Ishikawa (cell line): ENCODE results near the gene PON3.
A peak's percentile ranks its signal among the peaks of the same experiment; 100 is the strongest.

Experiments
- CEBPB ChIP-seq: IDR thresholded peaks from 2 replicates; pipeline ENCODE4 v1.6.1; 2012
- CREB1 ChIP-seq: IDR thresholded peaks from 2 replicates; pipeline ENCODE4 v1.6.1; 2012; ENCODE audit warnings: low read depth
- EGR1 ChIP-seq: IDR thresholded peaks from 2 replicates; pipeline ENCODE4 v1.6.1; 2012
- EP300 ChIP-seq: IDR thresholded peaks from 2 replicates; pipeline ENCODE4 v1.6.1; 2012; ENCODE audit warnings: borderline replicate concordance
- FOXM1 ChIP-seq: IDR thresholded peaks from 2 replicates; pipeline ENCODE4 v1.6.1; 2012; ENCODE audit warnings: low read depth, borderline replicate concordance
- MAX ChIP-seq: IDR thresholded peaks from 2 replicates; pipeline ENCODE4 v1.6.1; 2012
- NFIC ChIP-seq: IDR thresholded peaks from 2 replicates; pipeline ENCODE4 v1.6.1; 2012
- RAD21 ChIP-seq: IDR thresholded peaks from 2 replicates; pipeline ENCODE4 v1.6.1; 2012; ENCODE audit warnings: low read depth
- REST ChIP-seq: IDR thresholded peaks from 2 replicates; pipeline ENCODE4 v1.6.1; 2012; ENCODE audit warnings: low read depth, mild to moderate bottlenecking
- TAF1 ChIP-seq: IDR thresholded peaks from 2 replicates; pipeline ENCODE4 v1.6.1; 2012; ENCODE audit warnings: low read depth, mild to moderate bottlenecking
- TCF12 ChIP-seq: IDR thresholded peaks from 2 replicates; pipeline ENCODE4 v1.6.1; 2012; ENCODE audit warnings: low read depth
- TEAD4 ChIP-seq: IDR thresholded peaks from 2 replicates; pipeline ENCODE4 v1.6.1; 2012
- YY1 ChIP-seq: IDR thresholded peaks from 2 replicates; pipeline ENCODE4 v1.6.1; 2012; ENCODE audit warnings: low read depth
- ZBTB7A ChIP-seq: IDR thresholded peaks from 2 replicates; pipeline ENCODE4 v1.6.1; 2012; ENCODE audit warnings: low read depth
- TF ChIP-seq, protein P1 (sequence below): IDR thresholded peaks from 2 replicates; pipeline ENCODE4 v1.6.1; 2012

The PON3 gene

GRCh38 chr7:95365151-95365550 lies 31.0 kb downstream of the PON3 start:
- TF ChIP-seq NFIC: no peak
- no peak for TF ChIP-seq ZBTB7A
- no peak for TF ChIP-seq EGR1
- TF ChIP-seq, protein P1, sequence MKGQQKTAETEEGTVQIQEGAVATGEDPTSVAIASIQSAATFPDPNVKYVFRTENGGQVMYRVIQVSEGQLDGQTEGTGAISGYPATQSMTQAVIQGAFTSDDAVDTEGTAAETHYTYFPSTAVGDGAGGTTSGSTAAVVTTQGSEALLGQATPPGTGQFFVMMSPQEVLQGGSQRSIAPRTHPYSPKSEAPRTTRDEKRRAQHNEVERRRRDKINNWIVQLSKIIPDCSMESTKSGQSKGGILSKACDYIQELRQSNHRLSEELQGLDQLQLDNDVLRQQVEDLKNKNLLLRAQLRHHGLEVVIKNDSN: no peak
- no peak for TF ChIP-seq CREB1
- no peak for TF ChIP-seq REST
- TF ChIP-seq TEAD4: no peak
- no peak for TF ChIP-seq FOXM1
- no peak for TF ChIP-seq TAF1
- TF ChIP-seq RAD21: no peak
- TF ChIP-seq TCF12: no peak
- TF ChIP-seq MAX: no peak
- no peak for TF ChIP-seq YY1
- no peak for TF ChIP-seq CEBPB
- TF ChIP-seq EP300: no peak

DNA sequence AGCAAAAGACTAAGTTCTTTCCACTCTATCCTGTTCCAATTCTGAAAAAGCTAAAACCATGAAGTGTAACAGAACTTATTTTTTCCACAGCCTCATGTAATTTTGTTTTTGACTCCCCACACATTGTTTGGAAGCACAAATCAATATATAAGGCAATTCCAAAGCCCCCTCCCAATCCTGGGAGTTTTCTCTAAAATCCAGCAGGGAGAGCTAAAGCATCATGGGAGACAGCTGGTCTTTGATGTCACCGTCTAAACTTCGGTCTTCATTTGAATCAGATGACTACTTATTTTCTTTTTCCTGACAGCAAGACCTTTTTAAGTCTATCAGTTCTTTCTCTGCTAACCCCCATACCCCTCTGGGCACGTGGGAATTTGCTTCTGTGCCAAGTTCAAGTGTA lies 38.6 kb downstream of the PON3 start:
- TF ChIP-seq CREB1 (no peak), RAD21 (peak; percentile 43), TAF1 (no peak), NFIC (no peak), FOXM1 (no peak)

GRCh38 chr7:95342642-95343307 lies 53.4 kb downstream of the PON3 start:
- TF ChIP-seq TEAD4 (no peak), MAX (no peak), REST (no peak), RAD21 (no peak), EP300 (no peak), FOXM1 (no peak), TAF1 (no peak), YY1 (no peak), CEBPB (no peak), ZBTB7A (no peak), CREB1 (no peak), NFIC (no peak), TCF12 (no peak), EGR1 (no peak)
- TF ChIP-seq, protein P1: no peak

DNA sequence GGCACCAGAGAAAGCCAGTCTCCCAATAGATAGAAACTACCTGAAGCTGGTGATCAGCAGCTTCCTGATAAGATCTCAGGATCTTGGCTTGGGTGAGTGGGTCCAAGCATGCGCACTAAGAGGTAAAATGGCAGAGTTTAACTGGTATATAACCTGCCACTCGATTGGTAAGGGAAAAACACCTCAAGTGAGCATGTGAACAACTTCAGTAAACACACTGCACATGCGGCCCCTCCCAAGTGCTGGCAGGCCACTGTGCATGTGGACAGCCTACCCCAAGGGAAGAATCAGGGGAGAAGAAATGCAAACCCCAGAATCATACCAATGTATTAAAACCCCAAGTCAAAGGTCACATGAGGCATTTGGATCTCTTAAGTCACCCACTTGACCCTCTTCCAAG lies 54.1 kb downstream of the PON3 start:
- no peak for TF ChIP-seq EP300
- no peak for TF ChIP-seq TCF12
- no peak for TF ChIP-seq ZBTB7A
- no peak for TF ChIP-seq TEAD4
- no peak for TF ChIP-seq TAF1
- no peak for TF ChIP-seq YY1

DNA sequence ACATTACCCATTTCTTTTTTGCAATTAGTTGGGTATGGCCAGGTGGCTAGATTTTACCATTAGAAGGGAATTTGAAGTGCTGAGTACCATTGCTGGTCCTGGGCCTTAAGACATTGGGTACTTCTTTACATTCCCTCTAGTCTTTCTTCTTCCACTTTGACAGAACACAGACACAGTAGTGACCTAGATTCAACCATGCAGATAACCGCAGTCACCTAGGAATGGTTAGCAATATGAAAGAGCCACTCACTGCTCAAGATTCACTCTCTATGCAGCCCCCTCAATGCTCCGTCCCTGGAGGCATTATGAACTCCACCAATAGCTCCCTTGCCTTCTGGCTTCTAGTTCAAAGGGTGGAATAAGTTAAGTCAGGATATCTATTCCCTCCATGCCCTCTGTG lies 55.7 kb downstream of the PON3 start:
- TF ChIP-seq FOXM1: no peak
- TF ChIP-seq MAX: no peak
- no peak for TF ChIP-seq EP300
- no peak for TF ChIP-seq CREB1
- TF ChIP-seq YY1: no peak
- TF ChIP-seq, protein P1: no peak
- no peak for TF ChIP-seq TEAD4
- TF ChIP-seq CEBPB: no peak
- no peak for TF ChIP-seq RAD21
- TF ChIP-seq ZBTB7A: no peak
- no peak for TF ChIP-seq EGR1
- no peak for TF ChIP-seq TAF1
- TF ChIP-seq REST: no peak
- TF ChIP-seq TCF12: no peak
- no peak for TF ChIP-seq NFIC
